Measurements from ENCODE around the gene POLR2H.

Gene POLR2H

DNA sequence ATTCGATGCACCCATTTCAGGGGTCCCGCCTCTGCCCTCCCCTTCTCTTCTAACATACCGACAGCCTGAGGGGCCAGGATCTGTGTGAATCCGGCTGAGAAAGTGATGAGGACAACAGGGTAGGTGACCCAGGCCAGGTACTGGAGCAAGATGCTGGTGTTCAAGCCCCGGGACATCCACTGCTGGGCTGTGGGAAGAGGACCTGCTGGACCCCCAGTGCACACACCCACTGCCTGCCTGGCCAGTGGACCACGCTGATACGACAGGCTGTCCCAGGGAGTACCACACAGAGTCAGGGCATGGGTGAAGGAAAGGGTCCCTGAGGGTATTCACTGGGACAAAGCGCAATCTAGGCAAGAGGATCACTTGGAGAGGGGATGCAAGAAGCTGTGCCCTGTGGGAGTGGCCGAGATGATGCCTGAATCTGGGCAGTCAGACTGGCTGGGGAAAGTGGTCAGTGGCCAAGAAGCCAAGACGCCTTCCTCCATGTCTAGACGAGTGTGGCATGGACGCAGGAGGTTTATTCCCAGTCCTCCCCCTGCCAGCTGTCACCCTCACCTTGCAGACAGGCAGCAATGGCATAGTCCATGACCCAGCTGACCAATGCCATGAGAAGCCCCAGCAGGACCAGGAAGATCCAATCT, 3.3 kb upstream of the POLR2H start:
- H3K9me3 ChIP-seq (ENCODE audit: control insufficient read depth in 2 of 2, low read length in 2 of 2) = no peaks in the 10 kb centered on the region
- H3K4me3 ChIP-seq (ENCODE audit: low read length in 2 of 2) = no peak overlapping the region
- H3K27ac ChIP-seq (ENCODE audit: low read depth in 2 of 2, low read length in 2 of 2) = no peak overlapping the region
- no peaks in the 10 kb centered on the region for H3K27me3 ChIP-seq (ENCODE audit: control insufficient read depth in 2 of 2, insufficient read depth in 2 of 2, low read length in 2 of 2)
- no peak overlapping the region for H3K9ac ChIP-seq (ENCODE audit: low read depth in 1 of 2, low read length in 2 of 2)
- H3K36me3 ChIP-seq (ENCODE audit: control insufficient read depth in 2 of 2, insufficient read depth in 2 of 2, low read length in 2 of 2) = peaks cover 25 to 31% of the 10 kb centered on the region in 2 donors
- H3K4me1 ChIP-seq (ENCODE audit: control insufficient read depth in 2 of 2, insufficient read depth in 2 of 2, low read length in 2 of 2) = peaks cover 19 to 20% of the 10 kb centered on the region in 2 donors

DNA sequence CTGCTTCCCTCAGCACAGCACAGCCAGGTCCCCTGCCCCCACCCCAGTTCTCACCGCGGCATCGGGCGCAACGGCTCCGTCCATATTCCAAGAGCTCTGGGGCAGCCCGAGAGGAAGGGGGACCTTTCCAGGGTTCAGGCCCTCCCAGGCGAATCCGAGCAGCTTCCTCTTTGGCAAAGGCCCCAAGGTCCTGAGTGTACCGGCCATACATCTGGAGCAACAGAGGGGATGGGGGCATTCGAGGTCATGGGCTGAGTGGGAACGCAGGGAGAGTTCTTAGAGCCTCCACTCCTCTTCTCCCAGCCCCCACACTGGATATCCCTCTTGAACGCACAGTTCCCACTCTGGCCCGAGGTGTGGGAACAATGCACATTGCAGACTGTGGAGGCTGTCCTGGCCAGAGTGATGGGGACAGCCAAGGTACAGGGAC, 2.6 kb upstream of the POLR2H start:
- Histone ChIP-seq H3K27me3 (ENCODE audit: control insufficient read depth in 2 of 2, insufficient read depth in 2 of 2, low read length in 2 of 2) (no peaks in the 10 kb centered on the region), H3K9me3 (ENCODE audit: control insufficient read depth in 2 of 2, low read length in 2 of 2) (no peaks in the 10 kb centered on the region), H3K27ac (ENCODE audit: low read depth in 2 of 2, low read length in 2 of 2) (no peak overlapping the region), H3K9ac (ENCODE audit: low read depth in 1 of 2, low read length in 2 of 2) (no peak overlapping the region), H3K4me3 (ENCODE audit: low read length in 2 of 2) (no peak overlapping the region), H3K36me3 (ENCODE audit: control insufficient read depth in 2 of 2, insufficient read depth in 2 of 2, low read length in 2 of 2) (peaks cover 19 to 26% of the 10 kb centered on the region in 2 donors), H3K4me1 (ENCODE audit: control insufficient read depth in 2 of 2, insufficient read depth in 2 of 2, low read length in 2 of 2) (peaks cover 18 to 23% of the 10 kb centered on the region in 2 donors)

DNA sequence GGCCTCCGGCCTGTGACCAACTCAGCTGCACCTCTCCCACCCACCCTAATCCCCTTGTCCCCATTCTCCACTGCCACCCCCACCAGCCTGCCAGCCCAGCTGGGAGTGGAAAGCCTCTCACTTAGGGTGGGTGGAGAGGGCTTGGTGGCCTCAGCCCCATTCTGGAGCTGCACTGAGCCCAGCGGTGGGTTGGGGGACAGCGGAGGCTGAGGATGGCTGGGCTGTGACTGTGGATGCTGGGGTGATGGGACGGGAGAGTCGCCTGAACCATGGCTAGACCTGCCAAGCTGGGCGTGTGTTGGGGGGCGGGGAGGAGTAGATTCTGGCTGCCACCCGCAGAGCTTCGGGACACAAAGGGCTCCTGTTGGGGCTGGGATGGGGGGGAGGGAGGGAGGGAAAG, 1.9 kb upstream of the POLR2H start:
- H3K4me3 ChIP-seq (ENCODE audit: low read length in 2 of 2) = peak overlapping the region in 1 of 2 donors; percentile 87
- peaks cover 18 to 26% of the 10 kb centered on the region in 2 donors for H3K4me1 ChIP-seq (ENCODE audit: control insufficient read depth in 2 of 2, insufficient read depth in 2 of 2, low read length in 2 of 2)
- H3K27me3 ChIP-seq (ENCODE audit: control insufficient read depth in 2 of 2, insufficient read depth in 2 of 2, low read length in 2 of 2) = no peaks in the 10 kb centered on the region
- H3K9me3 ChIP-seq (ENCODE audit: control insufficient read depth in 2 of 2, low read length in 2 of 2) = no peaks in the 10 kb centered on the region
- H3K36me3 ChIP-seq (ENCODE audit: control insufficient read depth in 2 of 2, insufficient read depth in 2 of 2, low read length in 2 of 2) = peaks cover 19 to 28% of the 10 kb centered on the region in 2 donors
- peak overlapping the region in 1 of 2 donors; percentile 23 for H3K9ac ChIP-seq (ENCODE audit: low read depth in 1 of 2, low read length in 2 of 2)
- H3K27ac ChIP-seq (ENCODE audit: low read depth in 2 of 2, low read length in 2 of 2) = no peak overlapping the region

DNA sequence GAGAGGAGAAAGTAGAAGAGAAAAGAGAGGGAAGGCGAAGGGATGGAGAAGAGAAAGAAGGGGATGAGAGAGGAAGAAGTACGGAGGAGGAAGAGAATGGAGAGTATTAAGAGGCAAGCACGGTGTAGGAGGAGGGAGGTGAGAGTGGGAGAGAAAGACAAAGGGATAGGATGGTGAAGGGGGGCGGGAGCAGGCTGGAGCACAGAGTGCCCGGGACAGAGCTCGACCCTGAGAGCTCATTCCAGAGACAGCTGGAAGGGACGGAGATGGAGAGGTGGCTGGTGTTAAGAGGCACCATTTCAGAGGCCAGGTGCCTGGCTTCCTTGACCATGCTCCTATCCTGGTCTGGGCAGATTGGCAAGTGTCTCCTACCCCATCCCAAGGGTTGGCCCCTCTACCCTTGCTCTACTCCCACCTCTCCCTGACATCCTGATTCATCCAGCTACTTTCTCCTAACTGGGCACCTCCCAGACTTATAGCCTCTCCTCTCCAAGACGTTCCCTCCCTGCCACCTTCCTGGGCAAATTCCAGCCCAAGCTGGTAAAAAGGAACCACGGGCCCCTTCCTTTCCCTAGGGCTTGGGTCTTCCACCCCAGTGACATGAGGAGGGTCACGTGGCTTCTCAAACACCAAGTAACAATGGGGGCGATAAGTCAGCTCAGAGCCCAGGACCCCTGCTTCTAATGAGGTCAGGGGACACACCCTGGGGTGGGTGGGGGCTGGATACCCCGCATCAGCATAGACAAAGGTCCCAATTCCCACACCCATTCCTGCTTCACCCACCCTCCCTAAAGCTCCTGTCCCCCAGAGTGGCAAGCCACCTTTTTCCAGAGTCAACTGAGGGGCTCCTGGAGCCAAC, 1.2 kb upstream of the POLR2H start:
- Histone ChIP-seq H3K27ac (ENCODE audit: low read depth in 2 of 2, low read length in 2 of 2) (peak overlapping the region; percentile 97 to 99), H3K9me3 (ENCODE audit: control insufficient read depth in 2 of 2, low read length in 2 of 2) (no peaks in the 10 kb centered on the region), H3K9ac (ENCODE audit: low read depth in 1 of 2, low read length in 2 of 2) (peak overlapping the region; percentile 81 to 98), H3K27me3 (ENCODE audit: control insufficient read depth in 2 of 2, insufficient read depth in 2 of 2, low read length in 2 of 2) (no peaks in the 10 kb centered on the region), H3K4me1 (ENCODE audit: control insufficient read depth in 2 of 2, insufficient read depth in 2 of 2, low read length in 2 of 2) (peaks cover 20 to 27% of the 10 kb centered on the region in 2 donors), H3K4me3 (ENCODE audit: low read length in 2 of 2) (peak overlapping the region; percentile 87 to 89), H3K36me3 (ENCODE audit: control insufficient read depth in 2 of 2, insufficient read depth in 2 of 2, low read length in 2 of 2) (peaks cover 23 to 31% of the 10 kb centered on the region in 2 donors)

DNA sequence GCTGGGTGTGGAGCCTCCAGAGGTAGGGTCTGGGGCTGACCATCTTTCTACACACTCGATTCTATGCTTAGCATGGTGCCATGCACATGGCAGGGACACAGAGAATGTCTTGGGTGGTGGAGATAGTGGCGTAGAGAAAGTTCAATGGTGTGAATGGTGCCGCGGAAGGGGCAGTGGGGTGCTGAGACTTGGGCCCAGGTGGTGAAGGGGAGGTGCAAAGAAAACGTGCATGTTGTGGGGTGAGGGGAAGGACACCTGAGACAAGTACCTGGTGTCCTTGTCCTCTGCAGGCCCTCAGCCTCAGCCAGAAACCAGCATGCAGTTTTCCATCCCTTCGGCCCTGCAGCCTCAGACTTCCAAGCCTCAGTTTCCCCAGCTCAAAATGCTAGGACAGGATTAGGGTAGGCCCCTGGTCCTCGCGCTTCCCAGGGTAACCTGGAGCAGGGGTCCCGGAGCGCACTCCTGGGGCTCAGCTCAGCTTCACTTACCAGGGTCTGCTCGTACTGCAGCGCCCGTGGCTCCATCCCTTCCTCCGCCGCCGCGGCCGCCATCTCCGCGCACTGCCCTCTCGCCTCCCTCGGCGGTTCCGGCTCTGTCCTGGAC, 480 bp upstream of the POLR2H start:
- peaks cover 20 to 27% of the 10 kb centered on the region in 2 donors for H3K4me1 ChIP-seq (ENCODE audit: control insufficient read depth in 2 of 2, insufficient read depth in 2 of 2, low read length in 2 of 2)

DNA sequence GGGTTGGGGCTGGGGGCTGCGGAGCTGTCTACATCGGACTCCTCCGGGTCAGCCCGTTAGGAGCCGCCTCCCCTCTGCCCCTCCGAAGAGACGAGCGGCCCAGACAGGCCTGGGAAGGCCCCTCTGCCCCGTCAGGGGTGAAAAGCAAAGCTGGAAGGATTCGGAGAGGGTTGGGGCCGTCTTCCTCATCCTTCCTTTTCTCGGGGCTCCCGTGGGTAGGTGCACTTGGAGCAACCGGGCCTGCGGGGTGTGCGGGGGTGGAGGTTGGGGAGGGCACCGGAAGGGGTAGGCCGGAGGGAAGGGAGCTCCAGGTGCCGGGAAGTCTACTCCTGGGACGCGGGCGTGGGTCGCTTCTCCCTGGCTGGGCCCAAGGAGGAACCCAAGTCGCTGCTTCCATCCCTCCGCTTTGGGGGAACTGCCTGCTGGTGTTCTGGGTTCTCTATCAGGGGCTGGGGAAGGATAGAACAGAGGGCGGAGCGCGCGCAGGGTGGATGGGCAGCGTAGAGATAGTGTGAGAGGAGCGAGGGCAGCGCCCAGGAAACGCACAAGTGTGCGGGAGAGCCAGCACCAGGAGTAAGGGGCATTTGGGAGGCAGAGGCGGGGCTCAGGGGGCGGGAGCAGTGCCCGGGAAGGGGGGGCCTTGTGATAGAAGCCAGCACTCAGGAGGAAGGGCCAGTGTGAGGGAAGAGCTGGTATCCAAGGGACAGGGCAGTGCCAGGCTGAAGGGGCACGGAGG, 590 bp downstream of the POLR2H start:
- Histone ChIP-seq H3K27me3 (ENCODE audit: control insufficient read depth in 2 of 2, insufficient read depth in 2 of 2, low read length in 2 of 2) (no peaks in the 10 kb centered on the region), H3K9ac (ENCODE audit: low read depth in 1 of 2, low read length in 2 of 2) (peak overlapping the region; percentile 94 to 98), H3K9me3 (ENCODE audit: control insufficient read depth in 2 of 2, low read length in 2 of 2) (no peaks in the 10 kb centered on the region), H3K27ac (ENCODE audit: low read depth in 2 of 2, low read length in 2 of 2) (peak overlapping the region; percentile 97 to 99), H3K36me3 (ENCODE audit: control insufficient read depth in 2 of 2, insufficient read depth in 2 of 2, low read length in 2 of 2) (peaks cover 24 to 29% of the 10 kb centered on the region in 2 donors), H3K4me1 (ENCODE audit: control insufficient read depth in 2 of 2, insufficient read depth in 2 of 2, low read length in 2 of 2) (peaks cover 20 to 27% of the 10 kb centered on the region in 2 donors), H3K4me3 (ENCODE audit: low read length in 2 of 2) (peak overlapping the region; percentile 87 to 89)

More for the DNA sequence above, 480 bp upstream of the POLR2H start:
- peak overlapping the region; percentile 97 to 99 for H3K27ac ChIP-seq (ENCODE audit: low read depth in 2 of 2, low read length in 2 of 2)
- peak overlapping the region; percentile 81 to 98 for H3K9ac ChIP-seq (ENCODE audit: low read depth in 1 of 2, low read length in 2 of 2)
- H3K36me3 ChIP-seq (ENCODE audit: control insufficient read depth in 2 of 2, insufficient read depth in 2 of 2, low read length in 2 of 2) = peaks cover 20 to 27% of the 10 kb centered on the region in 2 donors
- H3K9me3 ChIP-seq (ENCODE audit: control insufficient read depth in 2 of 2, low read length in 2 of 2) = no peaks in the 10 kb centered on the region
- peak overlapping the region; percentile 87 to 89 for H3K4me3 ChIP-seq (ENCODE audit: low read length in 2 of 2)
- no peaks in the 10 kb centered on the region for H3K27me3 ChIP-seq (ENCODE audit: control insufficient read depth in 2 of 2, insufficient read depth in 2 of 2, low read length in 2 of 2)

DNA sequence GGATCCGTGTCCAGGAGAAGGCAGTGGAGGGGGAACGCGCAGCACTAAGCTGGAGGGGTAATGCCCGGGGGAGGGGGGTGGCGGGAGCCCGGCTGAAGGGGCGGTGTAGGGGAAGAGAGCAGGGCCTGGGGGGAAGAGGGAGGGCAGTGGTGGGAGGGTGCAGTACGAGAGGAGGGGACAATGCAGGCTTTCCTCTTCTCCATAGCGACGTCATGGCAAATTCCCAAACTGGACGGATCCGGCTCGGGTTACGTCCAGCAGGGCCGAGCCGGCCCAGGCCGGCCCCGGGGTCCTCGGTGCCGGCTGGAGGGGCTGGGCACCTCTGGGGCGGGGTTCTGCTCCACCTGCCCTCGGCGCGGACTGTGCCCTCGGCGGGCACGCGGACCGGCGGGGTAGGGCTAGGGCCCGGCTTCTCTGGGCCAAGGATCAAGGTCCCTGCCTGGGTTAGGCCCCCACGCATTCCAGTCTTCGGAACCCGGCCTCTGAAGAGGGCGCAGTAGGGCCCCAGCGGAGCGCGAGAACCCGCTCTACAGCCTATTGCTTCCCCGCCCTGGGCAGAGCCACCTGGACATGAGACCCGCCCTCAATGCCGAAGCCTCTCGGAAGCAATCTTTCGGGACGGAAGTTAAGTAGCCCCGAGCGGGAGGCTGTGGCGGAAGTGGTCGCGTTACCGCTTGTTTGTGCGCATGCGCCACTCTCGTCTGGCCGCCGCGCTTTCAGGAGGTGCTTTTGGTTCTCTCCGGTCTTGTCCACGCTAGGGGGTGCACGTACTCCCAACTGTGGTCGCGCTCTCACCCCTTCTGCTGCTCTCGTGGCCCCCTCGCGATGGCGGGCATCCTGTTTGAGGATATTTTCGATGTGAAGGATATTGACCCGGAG, 1.4 kb downstream of the POLR2H start:
- H3K27ac ChIP-seq (ENCODE audit: low read depth in 2 of 2, low read length in 2 of 2) = peak overlapping the region; percentile 97 to 99
- H3K9me3 ChIP-seq (ENCODE audit: control insufficient read depth in 2 of 2, low read length in 2 of 2) = no peaks in the 10 kb centered on the region
- peaks cover 18 to 27% of the 10 kb centered on the region in 2 donors for H3K36me3 ChIP-seq (ENCODE audit: control insufficient read depth in 2 of 2, insufficient read depth in 2 of 2, low read length in 2 of 2)
- peak overlapping the region; percentile 94 to 98 for H3K9ac ChIP-seq (ENCODE audit: low read depth in 1 of 2, low read length in 2 of 2)
- H3K4me1 ChIP-seq (ENCODE audit: control insufficient read depth in 2 of 2, insufficient read depth in 2 of 2, low read length in 2 of 2) = peaks cover 20 to 27% of the 10 kb centered on the region in 2 donors
- no peaks in the 10 kb centered on the region for H3K27me3 ChIP-seq (ENCODE audit: control insufficient read depth in 2 of 2, insufficient read depth in 2 of 2, low read length in 2 of 2)
- peak overlapping the region; percentile 87 to 89 for H3K4me3 ChIP-seq (ENCODE audit: low read length in 2 of 2)

DNA sequence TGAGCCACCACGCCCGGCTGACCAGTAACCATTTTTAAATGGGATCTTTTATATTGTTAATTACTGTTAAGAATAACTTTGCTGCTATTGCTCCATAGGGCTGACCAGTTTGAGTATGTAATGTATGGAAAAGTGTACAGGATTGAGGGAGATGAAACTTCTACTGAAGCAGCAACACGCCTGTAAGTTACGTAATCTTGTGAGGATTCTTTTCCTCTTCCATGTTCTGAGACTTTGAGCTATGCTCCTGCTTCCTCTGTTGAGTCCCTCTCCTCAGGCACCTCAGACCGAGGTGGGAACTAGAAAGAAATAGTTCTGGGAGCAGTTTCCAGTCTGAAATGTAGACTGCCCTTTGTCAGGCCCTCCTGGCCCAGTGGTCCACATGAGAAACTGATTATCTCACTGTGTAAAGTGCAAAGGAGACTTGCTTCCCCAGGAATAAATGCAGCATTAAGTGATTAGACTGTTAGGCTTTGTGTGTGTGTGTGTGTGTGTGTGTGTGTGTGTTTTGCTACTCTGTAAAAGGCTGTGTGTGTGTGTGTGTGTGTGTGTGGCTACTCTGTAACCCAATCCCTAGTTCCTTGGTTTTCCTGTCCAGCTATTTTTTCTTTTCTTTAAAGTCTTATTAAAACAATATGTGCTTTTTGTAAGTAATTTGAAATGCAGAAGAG, 5.2 kb downstream of the POLR2H start:
- H3K4me1 ChIP-seq (ENCODE audit: control insufficient read depth in 2 of 2, insufficient read depth in 2 of 2, low read length in 2 of 2) = peaks cover 9 to 16% of the 10 kb centered on the region in 2 donors
- H3K27me3 ChIP-seq (ENCODE audit: control insufficient read depth in 2 of 2, insufficient read depth in 2 of 2, low read length in 2 of 2) = no peaks in the 10 kb centered on the region
- H3K4me3 ChIP-seq (ENCODE audit: low read length in 2 of 2) = no peak overlapping the region
- H3K27ac ChIP-seq (ENCODE audit: low read depth in 2 of 2, low read length in 2 of 2) = no peak overlapping the region
- peaks cover 29 to 32% of the 10 kb centered on the region in 2 donors for H3K36me3 ChIP-seq (ENCODE audit: control insufficient read depth in 2 of 2, insufficient read depth in 2 of 2, low read length in 2 of 2)
- H3K9me3 ChIP-seq (ENCODE audit: control insufficient read depth in 2 of 2, low read length in 2 of 2) = no peaks in the 10 kb centered on the region
- no peak overlapping the region for H3K9ac ChIP-seq (ENCODE audit: low read depth in 1 of 2, low read length in 2 of 2)

Measured in mucosa of rectum (tissue), 2 donors.